Stimulated activated effector memory CD8-positive, alpha-beta T cell treated with anti-CD3 and anti-CD28 coated beads, Interleukin-12 subunit alpha, Interleukin-12 subunit beta, amount 100 ng/mL, for 72 hours (primary cell): ENCODE data around the gene SBF2.

Experiments
- ATAC-seq: fragments of 150-1000 bp; cut with Tn5 transposase; 2 replicates; pipeline ENCODE4 v1.10.0; 2021
- DNase-seq, 2 donors: peaks; one replicate each; pipeline ENCODE4 v3.0.0; 2021 to 2022; ENCODE audit warnings: low spot score in 2 of 2
- H3K27ac Mint-ChIP-seq: one replicate; pipeline ENCODE4 v1.8.0; 2022; ENCODE audit warnings: mild to moderate bottlenecking, mixed read lengths
- H3K36me3 Mint-ChIP-seq: one replicate; pipeline ENCODE4 v1.8.0; 2022; ENCODE audit warnings: mild to moderate bottlenecking, mixed read lengths
- H3K4me1 Mint-ChIP-seq: one replicate; pipeline ENCODE4 v1.8.0; 2022; ENCODE audit warnings: mixed read lengths
- H3K4me3 Mint-ChIP-seq: one replicate; pipeline ENCODE4 v1.8.0; 2022; ENCODE audit warnings: mild to moderate bottlenecking, mixed read lengths
- H3K9me3 Mint-ChIP-seq: one replicate; pipeline ENCODE4 v1.8.0; 2022; ENCODE audit warnings: mixed read lengths

The SBF2 gene

GRCh38 chr11:10225553-10225952 lies 68.5 kb downstream of the SBF2 start:
- no peaks in the 10 kb centered on the region for H3K36me3 Mint-ChIP-seq
- H3K4me3 Mint-ChIP-seq = no peak overlapping the region
- H3K27ac Mint-ChIP-seq = no peak overlapping the region
- DNase-seq (no peak), ATAC-seq (no peak)
- H3K4me1 Mint-ChIP-seq = peaks cover 5% of the 10 kb centered on the region
- peaks cover 3% of the 10 kb centered on the region for H3K9me3 Mint-ChIP-seq

GRCh38 chr11:10222399-10222798 lies 71.6 kb downstream of the SBF2 start:
- Mint-ChIP-seq H3K4me1 (no peaks in the 10 kb centered on the region), H3K27ac (no peak overlapping the region), H3K36me3 (no peaks in the 10 kb centered on the region), H3K4me3 (no peak overlapping the region), H3K9me3 (no peaks in the 10 kb centered on the region)
- no peak for ATAC-seq
- no peak for DNase-seq

- ATAC-seq (no peak), DNase-seq (no peak)
- H3K4me3 Mint-ChIP-seq = no peak overlapping the region
- no peaks in the 10 kb centered on the region for H3K36me3 Mint-ChIP-seq
- H3K27ac Mint-ChIP-seq = no peak overlapping the region
- H3K4me1 Mint-ChIP-seq = no peaks in the 10 kb centered on the region
- no peaks in the 10 kb centered on the region for H3K9me3 Mint-ChIP-seq
Measured at GRCh38 chr11:10221342-10221741, 72.7 kb downstream of the SBF2 start.

- no peak for ATAC-seq
- no peak for DNase-seq
- Mint-ChIP-seq H3K36me3 (no peaks in the 10 kb centered on the region), H3K4me1 (peaks cover 6% of the 10 kb centered on the region), H3K4me3 (no peak overlapping the region), H3K27ac (no peak overlapping the region), H3K9me3 (no peaks in the 10 kb centered on the region)
Measured at GRCh38 chr11:10211470-10211869, 82.5 kb downstream of the SBF2 start.

DNA sequence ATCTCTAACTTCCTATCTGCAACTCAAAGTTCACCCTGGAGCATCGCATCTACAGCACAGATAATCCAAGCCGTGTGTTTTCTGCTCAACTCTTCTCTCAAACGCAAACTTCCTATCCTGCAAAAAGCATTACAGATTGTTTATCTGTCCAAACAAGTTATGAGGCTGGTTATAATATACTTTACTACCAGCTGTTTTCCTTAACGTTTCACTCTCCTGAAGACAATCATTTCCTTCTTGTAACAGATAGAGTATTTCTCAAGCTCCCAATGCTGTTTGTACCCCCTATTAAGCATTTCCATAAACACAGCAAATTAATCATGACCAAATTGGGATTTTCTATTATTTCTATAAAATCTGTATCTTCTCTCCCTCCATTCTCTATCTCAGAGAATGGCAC lies 84.7 kb downstream of the SBF2 start:
- H3K27ac Mint-ChIP-seq = no peak overlapping the region
- no peaks in the 10 kb centered on the region for H3K36me3 Mint-ChIP-seq
- no peak overlapping the region for H3K4me3 Mint-ChIP-seq
- peaks cover 6% of the 10 kb centered on the region for H3K4me1 Mint-ChIP-seq
- ATAC-seq (no peak), DNase-seq (no peak)
- no peaks in the 10 kb centered on the region for H3K9me3 Mint-ChIP-seq

GRCh38 chr11:10208131-10208575 lies 85.9 kb downstream of the SBF2 start:
- peaks cover 6% of the 10 kb centered on the region for H3K9me3 Mint-ChIP-seq
- H3K4me3 Mint-ChIP-seq = no peak overlapping the region
- DNase-seq (no peak), ATAC-seq (peak; percentile 52)
- no peaks in the 10 kb centered on the region for H3K36me3 Mint-ChIP-seq
- no peak overlapping the region for H3K27ac Mint-ChIP-seq
- H3K4me1 Mint-ChIP-seq = peaks cover 6% of the 10 kb centered on the region

GRCh38 chr11:10205928-10206327 lies 88.1 kb downstream of the SBF2 start:
- Mint-ChIP-seq H3K9me3 (peaks cover 6% of the 10 kb centered on the region), H3K4me3 (no peak overlapping the region), H3K27ac (no peak overlapping the region), H3K4me1 (peaks cover 6% of the 10 kb centered on the region), H3K36me3 (no peaks in the 10 kb centered on the region)
- DNase-seq (no peak), ATAC-seq (no peak)

DNA sequence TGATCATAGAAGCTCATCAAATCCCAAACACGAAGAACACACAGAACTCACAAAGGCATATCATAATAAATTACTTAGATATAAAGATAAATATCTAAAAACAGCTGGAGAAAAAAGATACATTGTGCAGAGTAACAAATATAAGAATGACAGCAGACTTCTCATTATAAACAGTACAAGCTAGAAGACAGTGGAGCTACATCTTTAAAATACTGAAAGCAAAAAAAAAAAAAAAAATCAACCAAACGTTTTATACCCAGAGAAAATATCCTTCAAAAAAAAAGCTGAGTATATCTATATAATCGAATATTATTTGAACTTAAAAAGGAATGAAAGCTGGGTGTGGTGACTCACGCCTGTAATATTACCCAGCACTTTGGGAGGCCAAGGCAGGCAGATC lies 90.0 kb downstream of the SBF2 start:
- DNase-seq (no peak), ATAC-seq (no peak)
- no peak overlapping the region for H3K27ac Mint-ChIP-seq
- no peaks in the 10 kb centered on the region for H3K36me3 Mint-ChIP-seq
- H3K9me3 Mint-ChIP-seq = peaks cover 6% of the 10 kb centered on the region
- no peak overlapping the region for H3K4me3 Mint-ChIP-seq
- H3K4me1 Mint-ChIP-seq = peaks cover 2% of the 10 kb centered on the region

DNA sequence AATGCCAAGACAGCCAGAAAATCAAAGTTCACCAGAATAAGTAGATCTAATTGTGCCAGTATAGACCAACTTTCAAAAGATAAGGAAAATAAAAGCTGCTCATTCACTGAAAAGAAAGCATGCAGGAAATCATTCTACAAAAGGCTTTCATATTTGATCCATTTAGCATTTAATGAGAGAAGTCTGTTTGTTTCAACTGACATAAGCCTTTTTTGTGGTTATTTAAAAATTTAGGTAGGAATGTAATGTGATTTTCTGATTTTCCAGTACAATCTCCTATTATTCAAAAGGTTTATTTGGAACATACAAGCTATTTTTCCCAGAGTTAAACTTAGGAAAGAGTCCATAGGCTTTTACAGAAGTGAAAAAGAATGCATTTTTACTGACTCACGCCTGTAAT lies 92.7 kb downstream of the SBF2 start:
- Mint-ChIP-seq H3K27ac (no peak overlapping the region), H3K4me1 (peaks cover 9% of the 10 kb centered on the region), H3K4me3 (no peak overlapping the region), H3K9me3 (peaks cover 6% of the 10 kb centered on the region), H3K36me3 (no peaks in the 10 kb centered on the region)
- DNase-seq = no peak
- ATAC-seq = no peak

DNA sequence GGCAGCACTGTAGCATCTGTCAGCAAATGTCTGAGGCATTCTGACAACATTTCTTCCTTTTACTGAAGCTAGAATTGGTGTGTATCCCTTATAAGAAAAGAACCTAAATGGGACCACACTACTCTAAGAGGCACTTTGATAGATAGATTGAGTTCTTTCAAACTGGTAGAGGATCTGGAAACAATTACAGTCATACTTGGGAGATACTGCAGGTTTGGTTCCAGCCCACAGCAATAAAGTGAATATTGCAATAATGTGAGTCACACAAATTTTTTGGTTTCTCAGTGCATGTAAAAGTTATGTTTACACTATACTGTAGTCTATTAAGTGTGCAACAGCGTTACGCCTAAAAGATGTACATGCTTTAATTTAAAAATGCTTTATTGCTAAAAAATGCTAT lies 96.9 kb downstream of the SBF2 start:
- H3K36me3 Mint-ChIP-seq = no peaks in the 10 kb centered on the region
- H3K9me3 Mint-ChIP-seq = no peaks in the 10 kb centered on the region
- no peak overlapping the region for H3K4me3 Mint-ChIP-seq
- H3K4me1 Mint-ChIP-seq = peaks cover 9% of the 10 kb centered on the region
- ATAC-seq (no peak), DNase-seq (no peak)
- no peak overlapping the region for H3K27ac Mint-ChIP-seq

GRCh38 chr11:10192036-10192435 lies 102.0 kb downstream of the SBF2 start:
- no peak for ATAC-seq
- no peak for DNase-seq
- peaks cover 4% of the 10 kb centered on the region for H3K4me1 Mint-ChIP-seq
- no peak overlapping the region for H3K27ac Mint-ChIP-seq
- H3K36me3 Mint-ChIP-seq = no peaks in the 10 kb centered on the region
- no peak overlapping the region for H3K4me3 Mint-ChIP-seq
- no peaks in the 10 kb centered on the region for H3K9me3 Mint-ChIP-seq

- ATAC-seq = no peak
- H3K9me3 Mint-ChIP-seq = no peaks in the 10 kb centered on the region
- no peak overlapping the region for H3K4me3 Mint-ChIP-seq
- no peaks in the 10 kb centered on the region for H3K36me3 Mint-ChIP-seq
- H3K4me1 Mint-ChIP-seq = no peaks in the 10 kb centered on the region
- no peak for DNase-seq
- no peak overlapping the region for H3K27ac Mint-ChIP-seq
Measured at GRCh38 chr11:10181811-10182210, 112.2 kb downstream of the SBF2 start.

- no peak for DNase-seq
- ATAC-seq = no peak
- no peak overlapping the region for H3K27ac Mint-ChIP-seq
- no peaks in the 10 kb centered on the region for H3K9me3 Mint-ChIP-seq
- H3K4me1 Mint-ChIP-seq = peaks cover 11% of the 10 kb centered on the region
- H3K36me3 Mint-ChIP-seq = no peaks in the 10 kb centered on the region
- no peak overlapping the region for H3K4me3 Mint-ChIP-seq
Measured at GRCh38 chr11:10164621-10165020, 129.4 kb downstream of the SBF2 start.

DNA sequence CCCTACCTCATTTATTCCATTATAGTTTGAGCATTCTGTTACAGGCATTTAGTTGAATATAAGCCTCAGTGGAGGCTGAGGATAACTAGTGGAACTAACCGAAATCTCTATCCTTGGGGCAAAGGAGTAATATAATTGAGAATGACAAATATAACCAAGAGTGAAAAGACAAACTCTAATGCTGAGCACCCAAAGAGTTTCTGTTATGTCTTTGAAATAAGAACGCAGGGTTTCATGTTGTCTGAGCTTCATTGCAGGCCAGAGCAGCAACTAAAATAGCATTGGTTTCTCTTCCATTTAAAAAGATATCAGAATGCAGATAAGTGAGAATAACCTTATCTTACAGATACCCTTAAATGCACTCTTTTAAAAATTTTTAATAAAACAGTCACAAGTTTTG lies 131.8 kb downstream of the SBF2 start:
- ATAC-seq (no peak), DNase-seq (no peak)
- H3K4me1 Mint-ChIP-seq = peaks cover 11% of the 10 kb centered on the region
- no peaks in the 10 kb centered on the region for H3K36me3 Mint-ChIP-seq
- H3K4me3 Mint-ChIP-seq = no peak overlapping the region
- peaks cover 8% of the 10 kb centered on the region for H3K9me3 Mint-ChIP-seq
- no peak overlapping the region for H3K27ac Mint-ChIP-seq

GRCh38 chr11:10160350-10160749 lies 133.7 kb downstream of the SBF2 start:
- Mint-ChIP-seq H3K4me3 (no peak overlapping the region), H3K36me3 (no peaks in the 10 kb centered on the region), H3K27ac (no peak overlapping the region), H3K9me3 (peaks cover 11% of the 10 kb centered on the region), H3K4me1 (peaks cover 11% of the 10 kb centered on the region)
- no peak for DNase-seq
- ATAC-seq = no peak

DNA sequence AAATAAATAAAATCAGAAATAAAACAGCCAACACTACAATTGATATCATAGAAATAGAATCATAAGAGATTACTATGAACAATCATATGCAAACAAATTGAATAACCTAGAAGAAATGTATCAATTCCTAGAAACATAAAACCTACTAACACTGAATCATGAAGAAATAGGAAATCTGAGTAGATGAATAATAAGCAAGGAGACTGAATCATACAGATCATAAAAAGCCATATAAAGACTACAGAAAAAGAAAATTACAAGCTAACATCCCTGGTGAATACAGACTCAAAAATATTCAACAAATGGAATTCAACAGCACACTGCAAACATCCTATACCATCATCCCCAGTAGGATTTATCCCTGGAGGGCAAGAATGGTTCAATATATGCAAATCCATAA lies 135.6 kb downstream of the SBF2 start:
- peak; percentile 57 for ATAC-seq
- peaks cover 13% of the 10 kb centered on the region for H3K9me3 Mint-ChIP-seq
- H3K4me1 Mint-ChIP-seq = peaks cover 6% of the 10 kb centered on the region

DNA sequence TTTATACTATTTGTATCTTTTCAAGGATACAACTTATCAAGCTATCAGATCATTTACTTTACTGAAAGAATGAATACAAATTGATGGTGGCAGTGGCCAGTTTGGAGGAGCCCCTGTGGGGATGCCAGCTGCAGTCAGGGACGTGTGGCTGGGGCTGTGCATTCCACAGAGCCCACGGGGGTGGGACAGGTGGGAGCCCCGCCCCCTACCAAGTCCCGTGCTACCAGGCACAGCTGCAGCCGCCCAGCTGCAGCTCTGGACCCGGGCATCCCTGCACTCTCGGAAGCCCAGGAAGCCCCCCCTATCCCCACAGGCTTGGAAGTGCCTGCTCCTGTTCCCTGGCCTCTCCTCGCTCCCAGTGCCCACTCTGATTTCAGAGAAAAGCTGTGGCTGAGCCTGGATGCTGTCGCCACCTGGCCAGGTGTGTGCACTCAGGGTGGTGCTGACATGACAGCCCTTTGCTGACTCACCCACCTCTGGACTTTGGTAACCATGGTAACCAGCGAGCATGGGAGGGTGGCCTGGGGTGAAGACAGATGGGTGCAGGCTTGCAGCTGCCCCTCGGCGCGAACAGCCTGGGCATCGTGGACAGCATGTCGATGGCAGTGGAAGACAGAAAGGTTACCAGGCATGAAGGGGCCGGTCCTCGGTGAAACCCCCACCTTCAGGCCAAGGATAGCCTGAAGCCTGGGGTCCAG lies 138.1 kb downstream of the SBF2 start:
- H3K36me3 Mint-ChIP-seq = no peaks in the 10 kb centered on the region
- H3K4me3 Mint-ChIP-seq = no peak overlapping the region
- H3K27ac Mint-ChIP-seq = no peak overlapping the region
- ATAC-seq (no peak), DNase-seq (no peak)
- H3K4me1 Mint-ChIP-seq = peaks cover 6% of the 10 kb centered on the region
- H3K9me3 Mint-ChIP-seq = peaks cover 13% of the 10 kb centered on the region

More for the DNA sequence above, 135.6 kb downstream of the SBF2 start:
- no peak overlapping the region for H3K27ac Mint-ChIP-seq
- H3K4me3 Mint-ChIP-seq = no peak overlapping the region
- DNase-seq = no peak
- H3K36me3 Mint-ChIP-seq = no peaks in the 10 kb centered on the region
